HG03103 (cell line): Measurements from ENCODE around the gene PELI1.

Experiments
- ATAC-seq: cut with Tn5 transposase; IDR thresholded peaks from one replicate; pipeline ENCODE4 v1.9.1; 2021; ENCODE audit warnings: low read depth; ENCODE audit not compliant: unreplicated experiment

The PELI1 gene

DNA sequence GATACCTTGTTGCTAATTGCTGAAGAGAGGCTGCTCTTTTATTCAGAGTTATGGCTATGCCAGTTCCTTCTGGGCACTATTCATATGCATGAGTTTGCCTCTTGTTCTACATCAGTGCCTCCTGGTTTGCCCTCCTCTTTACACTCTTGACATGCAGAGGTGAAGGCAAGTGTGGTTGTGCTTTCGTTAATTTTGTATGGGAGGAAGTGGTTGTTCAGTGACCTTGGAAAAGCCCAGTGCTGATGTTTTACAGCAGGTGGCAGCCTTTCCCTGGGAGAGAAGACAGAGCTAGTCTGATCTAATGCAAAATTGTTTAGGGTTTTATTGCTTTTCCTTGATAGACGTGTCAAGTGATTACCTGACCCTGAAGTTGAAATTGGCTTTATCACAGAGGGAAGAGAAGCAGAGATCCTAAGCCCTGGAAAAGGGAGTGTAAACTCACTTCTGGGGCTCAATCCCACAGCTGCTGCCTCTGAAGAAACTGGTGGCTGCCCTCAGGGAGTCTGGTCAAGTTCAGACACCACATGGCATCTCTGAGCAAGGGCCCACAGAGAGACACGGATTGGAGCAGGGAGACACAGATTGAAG lies 94.5 kb downstream of the PELI1 start:
- ATAC-seq: peak; percentile 84

DNA sequence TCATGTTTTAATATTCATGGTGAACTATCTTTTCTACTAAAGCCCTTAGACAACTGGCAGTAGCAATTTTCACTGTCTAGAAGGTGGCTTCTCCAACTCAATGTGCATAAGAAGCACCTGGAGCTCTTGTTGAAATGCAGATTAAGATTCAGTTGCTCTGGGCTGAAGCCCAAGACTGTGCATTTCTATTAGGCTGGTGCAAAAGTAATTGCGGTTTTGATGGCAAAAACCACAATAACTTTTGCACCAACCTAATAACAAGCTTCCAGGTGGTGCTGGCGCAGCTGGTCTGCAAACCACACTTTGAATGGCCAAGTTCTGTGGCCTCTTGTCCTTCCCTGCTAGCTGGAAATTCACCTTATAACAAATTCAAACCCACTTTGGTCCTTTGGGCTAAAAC lies 98.3 kb downstream of the PELI1 start:
- ATAC-seq: no peak
